ENCODE results near the gene ETV3.
"Not testable (repeated sequence)": the region's sequence is repeated elsewhere in the genome, so short reads cannot be mapped to it uniquely, and the experiment has no call there.

The ETV3 gene

DNA sequence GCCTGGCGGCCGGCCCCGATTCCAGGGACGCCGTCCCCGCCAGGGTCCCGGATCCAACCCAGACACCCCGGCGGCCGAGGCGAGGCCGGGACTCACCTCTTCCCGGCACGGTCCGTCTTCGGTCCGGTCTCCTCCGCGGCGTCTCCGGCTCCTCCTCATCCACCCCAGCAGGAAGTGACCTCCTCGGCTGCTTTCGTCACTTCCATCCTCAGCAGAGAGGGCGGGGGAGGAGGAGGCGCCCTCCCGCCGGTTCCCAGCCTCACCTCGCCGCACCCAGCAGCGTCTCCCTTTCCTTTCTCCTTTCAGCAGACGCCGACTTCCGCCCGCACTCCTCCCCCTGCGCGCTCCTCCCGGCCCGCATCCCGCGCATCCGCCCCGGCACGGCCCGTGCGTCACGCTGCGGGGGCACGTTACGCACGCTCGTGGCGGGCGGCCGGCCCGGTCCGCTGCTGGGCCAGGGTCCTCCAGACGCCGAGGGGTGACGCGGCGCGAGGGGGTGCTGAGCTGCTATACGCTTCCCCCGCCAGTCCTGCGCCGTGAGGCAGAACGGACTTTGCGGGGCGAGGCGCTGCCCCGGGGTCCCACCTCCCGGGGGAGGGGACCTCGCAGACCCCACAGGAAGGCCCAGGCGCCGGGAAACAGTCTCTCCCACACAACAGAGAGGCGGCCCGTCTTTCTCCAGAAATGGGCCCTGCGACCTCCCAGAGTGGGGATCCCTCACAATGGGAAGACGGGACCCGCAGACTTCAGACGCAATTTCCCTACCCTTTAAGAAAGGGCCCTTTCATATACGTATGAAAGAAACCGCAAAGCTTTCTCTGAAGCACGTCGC is at the start of gene ETV3:
TSS of gene ETV3 (minus strand) at position 176 of the 832 bp plus-strand sequence. CDS start 2,043 bp downstream, outside the sequence.
- TF ChIP-seq, protein P1, sequence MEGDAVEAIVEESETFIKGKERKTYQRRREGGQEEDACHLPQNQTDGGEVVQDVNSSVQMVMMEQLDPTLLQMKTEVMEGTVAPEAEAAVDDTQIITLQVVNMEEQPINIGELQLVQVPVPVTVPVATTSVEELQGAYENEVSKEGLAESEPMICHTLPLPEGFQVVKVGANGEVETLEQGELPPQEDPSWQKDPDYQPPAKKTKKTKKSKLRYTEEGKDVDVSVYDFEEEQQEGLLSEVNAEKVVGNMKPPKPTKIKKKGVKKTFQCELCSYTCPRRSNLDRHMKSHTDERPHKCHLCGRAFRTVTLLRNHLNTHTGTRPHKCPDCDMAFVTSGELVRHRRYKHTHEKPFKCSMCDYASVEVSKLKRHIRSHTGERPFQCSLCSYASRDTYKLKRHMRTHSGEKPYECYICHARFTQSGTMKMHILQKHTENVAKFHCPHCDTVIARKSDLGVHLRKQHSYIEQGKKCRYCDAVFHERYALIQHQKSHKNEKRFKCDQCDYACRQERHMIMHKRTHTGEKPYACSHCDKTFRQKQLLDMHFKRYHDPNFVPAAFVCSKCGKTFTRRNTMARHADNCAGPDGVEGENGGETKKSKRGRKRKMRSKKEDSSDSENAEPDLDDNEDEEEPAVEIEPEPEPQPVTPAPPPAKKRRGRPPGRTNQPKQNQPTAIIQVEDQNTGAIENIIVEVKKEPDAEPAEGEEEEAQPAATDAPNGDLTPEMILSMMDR (IDR thresholded peaks at IDR 0.05; ENCODE audit: extremely low read depth, insufficient read depth, missing control alignments): no peak
- in situ Hi-C loops (cut with MboI; ENCODE audit: low pct_unique_long_range_greater_than_20kb, low sequenced_read_pairs, unreplicated experiment): no loop called here
- peak; percentile 94 for DNase-seq (ENCODE audit: low spot score)

DNA sequence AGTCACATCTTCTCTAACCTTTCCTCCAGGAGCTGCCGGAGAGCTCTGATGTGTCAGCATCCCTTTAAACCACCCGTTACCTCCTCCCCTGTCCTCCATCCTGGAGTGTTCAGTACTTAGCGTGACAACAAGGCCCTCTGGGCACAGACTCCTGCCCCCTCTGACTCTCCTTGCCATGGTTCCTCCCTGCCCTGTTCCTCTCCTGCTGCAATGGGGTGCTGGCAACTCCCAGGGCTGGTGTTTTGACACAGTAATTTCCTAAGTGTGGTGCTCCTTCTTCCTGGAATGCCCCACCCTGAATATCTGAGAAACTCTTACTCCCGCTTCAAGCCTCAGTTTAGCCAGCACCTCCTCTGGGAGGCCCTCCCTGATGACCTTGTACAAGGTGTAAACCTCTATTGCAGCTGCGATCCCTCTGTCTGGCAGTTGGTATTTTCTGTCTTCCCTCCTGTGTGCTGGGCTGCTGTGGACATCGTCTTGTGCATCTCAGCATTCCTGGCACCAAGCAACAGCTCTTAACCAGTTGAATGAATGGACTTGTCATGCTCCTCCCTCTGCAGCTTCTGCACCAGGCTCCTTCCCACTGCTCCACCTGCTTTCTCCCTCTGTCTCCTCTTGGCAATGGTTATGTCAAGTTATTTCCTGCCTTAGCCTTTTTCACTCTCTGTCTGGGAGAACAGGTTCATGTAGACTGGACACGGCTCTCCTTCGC is 48.2 kb upstream of the ETV3 start:
- in situ Hi-C loops (cut with MboI; ENCODE audit: low pct_unique_long_range_greater_than_20kb, low sequenced_read_pairs, unreplicated experiment): loop anchor here (25.0 kb wide), 1 partner anchor 176 kb away; no protein-coding TSS in a partner anchor
- DNase-seq (ENCODE audit: low spot score): no peak
- TF ChIP-seq, protein P1 (IDR thresholded peaks at IDR 0.05; ENCODE audit: extremely low read depth, insufficient read depth, missing control alignments): no peak

GRCh38 chr1:157183870-157184269 is 45.7 kb upstream of the ETV3 start:
- TF ChIP-seq, protein P1 (IDR thresholded peaks at IDR 0.05; ENCODE audit: extremely low read depth, insufficient read depth, missing control alignments): no peak
- in situ Hi-C loops (cut with MboI; ENCODE audit: low pct_unique_long_range_greater_than_20kb, low sequenced_read_pairs, unreplicated experiment): loop anchor here (25.0 kb wide), 1 partner anchor 178 kb away; no protein-coding TSS in a partner anchor
- DNase-seq (ENCODE audit: low spot score): no peak

DNA sequence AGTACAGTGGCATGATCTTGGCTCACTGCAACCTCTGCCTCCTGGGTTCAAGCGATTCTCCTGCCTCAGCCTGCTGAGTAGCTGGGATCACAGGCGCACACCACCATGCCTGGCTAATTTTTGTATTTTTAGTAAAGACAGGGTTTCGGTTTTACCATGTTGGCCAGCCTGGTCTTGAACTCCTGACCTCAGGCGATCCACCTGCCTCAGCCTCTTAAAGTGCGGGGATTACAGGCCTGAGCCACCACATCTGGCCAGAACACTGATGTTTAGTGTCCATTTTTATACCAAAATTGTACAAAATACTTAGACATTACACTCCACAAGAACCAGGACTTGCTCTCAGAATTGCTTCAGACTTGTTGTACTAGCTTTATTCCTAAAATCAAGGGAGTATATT is 44.2 kb upstream of the ETV3 start:
- DNase-seq (ENCODE audit: low spot score): not testable (repeated sequence)
- in situ Hi-C loops (cut with MboI; ENCODE audit: low pct_unique_long_range_greater_than_20kb, low sequenced_read_pairs, unreplicated experiment): loop anchor here (25.0 kb wide), 1 partner anchor 180 kb away; no protein-coding TSS in a partner anchor

GRCh38 chr1:157181790-157182189 is 43.6 kb upstream of the ETV3 start:
- TF ChIP-seq, protein P1 (IDR thresholded peaks at IDR 0.05; ENCODE audit: extremely low read depth, insufficient read depth, missing control alignments): no peak
- in situ Hi-C loops (cut with MboI; ENCODE audit: low pct_unique_long_range_greater_than_20kb, low sequenced_read_pairs, unreplicated experiment): loop anchor here (25.0 kb wide), 1 partner anchor 181 kb away; no protein-coding TSS in a partner anchor
- DNase-seq (ENCODE audit: low spot score): no peak

GRCh38 chr1:157181258-157181657 is 43.1 kb upstream of the ETV3 start:
- DNase-seq (ENCODE audit: low spot score): no peak
- TF ChIP-seq, protein P1 (IDR thresholded peaks at IDR 0.05; ENCODE audit: extremely low read depth, insufficient read depth, missing control alignments): no peak
- in situ Hi-C loops (cut with MboI; ENCODE audit: low pct_unique_long_range_greater_than_20kb, low sequenced_read_pairs, unreplicated experiment): loop anchor here (25.0 kb wide), 1 partner anchor 181 kb away; no protein-coding TSS in a partner anchor

All from GM13977 (cell line).